RWPE2 (cell line): ENCODE measurements around the gene HTR3D.
"Not testable (repeated sequence)": the region's sequence is repeated elsewhere in the genome, so short reads cannot be mapped to it uniquely, and the experiment has no call there.

Experiments
- ATAC-seq: fragments of 200-7000 bp; cut with Tn5 transposase; 3 replicates; pipeline ENCODE4 v1.9.1; 2021; ENCODE audit warnings: low read depth
- DNase-seq: peaks from one replicate; pipeline ENCODE4 v3.0.0-alpha.2; 2020; ENCODE audit warnings: low spot score
- H3K27ac ChIP-seq: fragments of 450-650 bp; 2 replicates; pipeline ENCODE4 v1.5.1; 2017; ENCODE audit warnings: mild to moderate bottlenecking; ENCODE audit not compliant: poor library complexity, severe bottlenecking
- H3K27me3 ChIP-seq: fragments of 250-450 bp; sonication (Bioruptor Pico); 2 replicates; pipeline ENCODE4 v1.5.1; 2021; ENCODE audit warnings: mild to moderate bottlenecking, moderate library complexity; ENCODE audit not compliant: insufficient read depth, poor library complexity, severe bottlenecking
- H3K36me3 ChIP-seq: fragments of 250-450 bp; sonication (Bioruptor Pico); 2 replicates; pipeline ENCODE4 v1.5.1; 2020; ENCODE audit warnings: low read depth, mild to moderate bottlenecking, moderate library complexity
- H3K4me1 ChIP-seq: fragments of 250-450 bp; sonication (Bioruptor Pico); 2 replicates; pipeline ENCODE4 v1.5.1; 2021; ENCODE audit warnings: mild to moderate bottlenecking, moderate library complexity; ENCODE audit not compliant: insufficient read depth, poor library complexity, severe bottlenecking
- H3K4me3 ChIP-seq: fragments of 250-450 bp; sonication (Bioruptor Pico); 2 replicates; pipeline ENCODE4 v1.5.1; 2021; ENCODE audit warnings: mild to moderate bottlenecking, moderate library complexity; ENCODE audit not compliant: severe bottlenecking
- H3K9me3 ChIP-seq: fragments of 250-450 bp; sonication (Bioruptor Pico); 2 replicates; pipeline ENCODE4 v1.5.1; 2021; ENCODE audit warnings: mild to moderate bottlenecking, moderate library complexity; ENCODE audit not compliant: severe bottlenecking
- CTCF ChIP-seq: fragments of 450-650 bp; IDR thresholded peaks from one replicate; pipeline ENCODE4 v1.5.1; 2017; ENCODE audit warnings: mild to moderate bottlenecking, moderate library complexity; ENCODE audit not compliant: poor library complexity, severe bottlenecking

HTR3D gene

GRCh38 chr3:184068344-184068743 lies 36.8 kb downstream of the HTR3D start:
- no peak for DNase-seq
- no peaks in the 10 kb centered on the region for H3K36me3 ChIP-seq
- TF ChIP-seq CTCF: no peak
- no peaks in the 10 kb centered on the region for H3K27me3 ChIP-seq
- H3K9me3 ChIP-seq: no peaks in the 10 kb centered on the region
- H3K4me3 ChIP-seq: no peak overlapping the region
- no peak for ATAC-seq
- H3K27ac ChIP-seq: no peak overlapping the region
- no peaks in the 10 kb centered on the region for H3K4me1 ChIP-seq

GRCh38 chr3:184071142-184071541 lies 39.6 kb downstream of the HTR3D start:
- H3K4me1 ChIP-seq, DNase-seq, H3K27me3 ChIP-seq, H3K36me3 ChIP-seq, ATAC-seq, H3K4me3 ChIP-seq, H3K27ac ChIP-seq, H3K9me3 ChIP-seq: not testable (repeated sequence)

- TF ChIP-seq CTCF: no peak
- H3K4me1 ChIP-seq: no peaks in the 10 kb centered on the region
- no peaks in the 10 kb centered on the region for H3K9me3 ChIP-seq
- ATAC-seq (no peak), DNase-seq (no peak)
- no peak overlapping the region for H3K4me3 ChIP-seq
- H3K27ac ChIP-seq: no peak overlapping the region
- no peaks in the 10 kb centered on the region for H3K36me3 ChIP-seq
- H3K27me3 ChIP-seq: no peaks in the 10 kb centered on the region
These were observed 42.1 kb downstream of the HTR3D start for GRCh38 chr3:184073621-184074020.

- H3K4me3 ChIP-seq: no peak overlapping the region
- DNase-seq: no peak
- no peaks in the 10 kb centered on the region for H3K36me3 ChIP-seq
- TF ChIP-seq CTCF: no peak
- H3K27ac ChIP-seq: no peak overlapping the region
- H3K9me3 ChIP-seq: no peaks in the 10 kb centered on the region
- H3K27me3 ChIP-seq: no peaks in the 10 kb centered on the region
- no peak for ATAC-seq
- H3K4me1 ChIP-seq: no peaks in the 10 kb centered on the region
These were observed 44.4 kb downstream of the HTR3D start for GRCh38 chr3:184075901-184076300.

- ATAC-seq: no peak
- Histone ChIP-seq H3K27me3 (no peaks in the 10 kb centered on the region), H3K4me1 (no peaks in the 10 kb centered on the region), H3K9me3 (no peaks in the 10 kb centered on the region), H3K36me3 (no peaks in the 10 kb centered on the region), H3K27ac (no peak overlapping the region), H3K4me3 (no peak overlapping the region)
- TF ChIP-seq CTCF: no peak
- DNase-seq: no peak
These were observed 46.3 kb downstream of the HTR3D start for GRCh38 chr3:184077881-184078280.
